Psoas muscle (tissue), 8 donors: Measurements from ENCODE around the gene ARSH. TPM values are rescaled to one million over a fixed set of nuclear protein-coding genes. Genes with fewer than 3 reads are reported as not detected.
"Not testable (repeated sequence)": the region's sequence is repeated elsewhere in the genome, so short reads cannot be mapped to it uniquely, and the experiment has no call there.

Experiments
- ATAC-seq, 4 donors: fragments of 200-7000 bp; cut with Tn5 transposase; one replicate each; pipeline ENCODE4 v1.9.1; 2020; ENCODE audit warnings: moderate library complexity in 3 of 4, mild to moderate bottlenecking in 2 of 4
- DNase-seq, 2 donors: peaks; one replicate each; pipeline ENCODE4 v3.0.0-alpha.2; 2020
- H3K27ac ChIP-seq: fragments of 200-600 bp; one replicate; pipeline ENCODE4 v1.8.0; 2022
- H3K27me3 ChIP-seq, 3 donors: fragments of 200-600 bp in 1 of 3; one replicate each; pipeline versions ENCODE4 v1.6.1 to v1.8.0; 2013 to 2022; ENCODE audit warnings: low read length in 2 of 3, mild to moderate bottlenecking in 2 of 3, moderate library complexity in 1 of 3; ENCODE audit not compliant: insufficient read depth in 3 of 3
- H3K36me3 ChIP-seq, 2 donors: fragments of 200-600 bp in 1 of 2; one replicate each; pipeline versions ENCODE4 v1.6.1 to v1.8.0; 2013 to 2022; ENCODE audit warnings: low read depth in 1 of 2, mild to moderate bottlenecking in 1 of 2, moderate library complexity in 1 of 2; ENCODE audit not compliant: insufficient read depth in 1 of 2
- H3K4me1 ChIP-seq: fragments of 200-600 bp; one replicate; pipeline ENCODE4 v1.8.0; 2022
- H3K4me3 ChIP-seq: fragments of 200-600 bp; one replicate; pipeline ENCODE4 v1.8.0; 2022; ENCODE audit warnings: mild to moderate bottlenecking
- H3K9me3 ChIP-seq: fragments of 200-600 bp; one replicate; pipeline ENCODE4 v1.8.0; 2022
- WGBS, 3 donors: extraction: QIAGEN DNeasy Blood & Tissue Kit; methylation state at CpG; one replicate each; pipeline versions ENCODE4 v1.1.6 to v1.1.7; 2013; 5-methylcytosine and 5-hydroxymethylcytosine counted together
- intact Hi-C, 2 donors: fragments of 100-400 bp; cut with DNase I; formaldehyde crosslinking; loops; one replicate each; pipeline versions ENCODE4 v1.11.0 to v1.14.2; 2022
- long read RNA-seq, 2 donors: library from polyadenylated mRNA; unstranded; transcript quantifications; one replicate each; pipeline ENCODE4 v2.0.0, GENCODE V29; 2021
- polyA plus RNA-seq, 3 donors: library from polyadenylated mRNA; stranded (reverse); fragments of 200-250 nt; gene quantifications; one replicate each; pipeline ENCODE4 v1.2.3, GENCODE V29; 2013
- total RNA-seq, 4 donors: library from RNA; stranded (reverse); fragmentation: NEBNext Ultra II Directional in 2 of 4; extraction: Animal tissue kit (Norgen Biotek cat#: 25700) in 2 of 4; gene quantifications; one replicate each; pipeline versions ENCODE4 v1.2.1 to v1.2.4, GENCODE V29; 2021 to 2023
- TF ChIP-seq, protein P1 (sequence below): fragments of 200-600 bp; IDR thresholded peaks from one replicate; pipeline ENCODE4 v1.8.0; 2022; ENCODE audit warnings: antibody characterized with exemption
- donor health status: healthy with polysubstance abuse.
- donor health status: DM: no; HTN: no; CAD: no; lungs with moderate emphysema.
- donor health status: Bipolar disorder and iron deficiency.
- donor health status: healthy.
- donor health status: DM: yes; HTN: yes; CAD: no.
- donor health status: DM: no; HTN: no; CAD: no.
- donor health status: DM: no; HTN: no; CAD: no.
- donor health status: DM: yes; HTN: yes; CAD: no.

ARSH gene, protein sequence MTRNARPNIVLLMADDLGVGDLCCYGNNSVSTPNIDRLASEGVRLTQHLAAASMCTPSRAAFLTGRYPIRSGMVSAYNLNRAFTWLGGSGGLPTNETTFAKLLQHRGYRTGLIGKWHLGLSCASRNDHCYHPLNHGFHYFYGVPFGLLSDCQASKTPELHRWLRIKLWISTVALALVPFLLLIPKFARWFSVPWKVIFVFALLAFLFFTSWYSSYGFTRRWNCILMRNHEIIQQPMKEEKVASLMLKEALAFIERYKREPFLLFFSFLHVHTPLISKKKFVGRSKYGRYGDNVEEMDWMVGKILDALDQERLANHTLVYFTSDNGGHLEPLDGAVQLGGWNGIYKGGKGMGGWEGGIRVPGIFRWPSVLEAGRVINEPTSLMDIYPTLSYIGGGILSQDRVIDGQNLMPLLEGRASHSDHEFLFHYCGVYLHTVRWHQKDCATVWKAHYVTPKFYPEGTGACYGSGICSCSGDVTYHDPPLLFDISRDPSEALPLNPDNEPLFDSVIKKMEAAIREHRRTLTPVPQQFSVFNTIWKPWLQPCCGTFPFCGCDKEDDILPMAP
- total RNA-seq (not detected), polyA plus RNA-seq (not detected)
- long read RNA-seq, donor 1 = 0 reads
- long read RNA-seq, donor 2 = 0 reads

DNA sequence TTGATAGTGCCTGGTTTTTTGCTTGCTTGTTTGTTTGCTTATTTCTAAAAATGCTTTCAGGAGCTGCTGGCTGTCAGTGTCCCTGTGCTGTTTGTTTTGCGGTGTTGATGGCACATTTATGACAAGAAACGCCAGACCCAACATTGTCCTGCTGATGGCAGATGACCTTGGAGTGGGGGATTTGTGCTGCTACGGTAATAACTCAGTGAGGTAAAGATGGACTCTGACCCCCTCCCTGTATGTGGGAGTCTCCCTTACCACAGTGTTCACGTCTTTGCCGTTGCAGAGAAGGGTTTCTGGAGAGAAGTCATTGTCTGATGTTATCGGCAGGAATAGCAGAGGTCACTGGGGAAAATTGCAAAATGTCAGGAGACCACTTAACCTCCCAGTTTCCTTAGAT is at the start of gene ARSH:
ARSH (plus strand) TSS at position 52 of the 400 bp plus-strand sequence; CDS start at position 119, 67 bp downstream.
- H3K36me3 ChIP-seq = no peaks in the 10 kb centered on the region
- TF ChIP-seq, protein P1, sequence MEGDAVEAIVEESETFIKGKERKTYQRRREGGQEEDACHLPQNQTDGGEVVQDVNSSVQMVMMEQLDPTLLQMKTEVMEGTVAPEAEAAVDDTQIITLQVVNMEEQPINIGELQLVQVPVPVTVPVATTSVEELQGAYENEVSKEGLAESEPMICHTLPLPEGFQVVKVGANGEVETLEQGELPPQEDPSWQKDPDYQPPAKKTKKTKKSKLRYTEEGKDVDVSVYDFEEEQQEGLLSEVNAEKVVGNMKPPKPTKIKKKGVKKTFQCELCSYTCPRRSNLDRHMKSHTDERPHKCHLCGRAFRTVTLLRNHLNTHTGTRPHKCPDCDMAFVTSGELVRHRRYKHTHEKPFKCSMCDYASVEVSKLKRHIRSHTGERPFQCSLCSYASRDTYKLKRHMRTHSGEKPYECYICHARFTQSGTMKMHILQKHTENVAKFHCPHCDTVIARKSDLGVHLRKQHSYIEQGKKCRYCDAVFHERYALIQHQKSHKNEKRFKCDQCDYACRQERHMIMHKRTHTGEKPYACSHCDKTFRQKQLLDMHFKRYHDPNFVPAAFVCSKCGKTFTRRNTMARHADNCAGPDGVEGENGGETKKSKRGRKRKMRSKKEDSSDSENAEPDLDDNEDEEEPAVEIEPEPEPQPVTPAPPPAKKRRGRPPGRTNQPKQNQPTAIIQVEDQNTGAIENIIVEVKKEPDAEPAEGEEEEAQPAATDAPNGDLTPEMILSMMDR = no peak
- H3K27me3 ChIP-seq = no peaks in the 10 kb centered on the region
- no peaks in the 10 kb centered on the region for H3K4me1 ChIP-seq
- H3K4me3 ChIP-seq = no peak within 1 kb of the TSS
- 60 to 79% (median 77%) methylated on average over 6 of the region's 6 CpGs for WGBS, 3 donors
- peaks cover 8% of the 10 kb centered on the region for H3K9me3 ChIP-seq
- ATAC-seq = no peak
- intact Hi-C loops = no loop called here
- no peak for DNase-seq
- H3K27ac ChIP-seq = no peak within 1 kb of the TSS

- H3K36me3 ChIP-seq = no peaks in the 10 kb centered on the region
- no peak overlapping the region for H3K4me3 ChIP-seq
- H3K27me3 ChIP-seq = peaks cover 0 to 5% (median 0%) of the 10 kb centered on the region in 3 donors
- H3K27ac ChIP-seq = no peak overlapping the region
- TF ChIP-seq, protein P1 = no peak
- no peaks in the 10 kb centered on the region for H3K4me1 ChIP-seq
- DNase-seq = no peak
- intact Hi-C loops = no loop called here
- H3K9me3 ChIP-seq = no peaks in the 10 kb centered on the region
- no peak for ATAC-seq
- 78 to 86% (median 83%) methylated on average over 9 of the region's 9 CpGs for WGBS, 3 donors
Measured at GRCh38 chrX:2958199-2958598, 48.1 kb upstream of the ARSH start.

GRCh38 chrX:2960861-2961515 is 45.4 kb upstream of the ARSH start:
- DNase-seq (no peak), ATAC-seq (no peak)
- Histone ChIP-seq H3K4me3 (no peak overlapping the region), H3K9me3 (no peaks in the 10 kb centered on the region), H3K4me1 (no peaks in the 10 kb centered on the region), H3K27ac (no peak overlapping the region), H3K27me3 (peaks cover 0 to 5% (median 0%) of the 10 kb centered on the region in 3 donors), H3K36me3 (no peaks in the 10 kb centered on the region)
- 81 to 90% (median 85%) methylated on average over 14 of the region's 14 CpGs for WGBS, 3 donors
- TF ChIP-seq, protein P1 = no peak
- intact Hi-C loops = no loop called here

DNA sequence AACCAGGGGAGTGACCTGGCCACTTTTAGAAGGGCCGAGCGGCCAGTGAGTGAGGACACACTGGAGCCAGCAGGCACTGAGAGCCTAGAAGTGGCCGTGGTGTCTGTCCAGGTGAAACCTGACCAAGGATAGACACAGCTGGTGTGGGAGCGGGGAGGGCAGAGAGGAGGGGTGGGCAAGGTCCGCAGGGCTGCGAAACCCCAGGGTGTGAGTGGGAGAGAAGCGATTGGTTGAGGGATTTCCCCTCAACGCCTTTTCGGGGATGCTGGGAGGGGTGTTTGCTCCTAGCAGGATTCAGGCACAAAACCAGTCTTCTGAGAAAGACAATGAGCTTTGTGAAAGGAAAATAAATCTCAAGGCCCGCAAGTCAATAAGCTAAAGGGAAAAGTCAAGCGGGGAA is 44.0 kb upstream of the ARSH start:
- DNase-seq = no peak
- H3K4me3 ChIP-seq = no peak overlapping the region
- no peaks in the 10 kb centered on the region for H3K9me3 ChIP-seq
- H3K27ac ChIP-seq = no peak overlapping the region
- TF ChIP-seq, protein P1 = no peak
- no peaks in the 10 kb centered on the region for H3K36me3 ChIP-seq
- H3K27me3 ChIP-seq = peaks cover 0 to 5% (median 0%) of the 10 kb centered on the region in 3 donors
- ATAC-seq = no peak
- intact Hi-C loops = no loop called here
- no peaks in the 10 kb centered on the region for H3K4me1 ChIP-seq
- WGBS, 3 donors = 56 to 64% (median 63%) methylated on average over 10 to 11 of the region's 11 CpGs

DNA sequence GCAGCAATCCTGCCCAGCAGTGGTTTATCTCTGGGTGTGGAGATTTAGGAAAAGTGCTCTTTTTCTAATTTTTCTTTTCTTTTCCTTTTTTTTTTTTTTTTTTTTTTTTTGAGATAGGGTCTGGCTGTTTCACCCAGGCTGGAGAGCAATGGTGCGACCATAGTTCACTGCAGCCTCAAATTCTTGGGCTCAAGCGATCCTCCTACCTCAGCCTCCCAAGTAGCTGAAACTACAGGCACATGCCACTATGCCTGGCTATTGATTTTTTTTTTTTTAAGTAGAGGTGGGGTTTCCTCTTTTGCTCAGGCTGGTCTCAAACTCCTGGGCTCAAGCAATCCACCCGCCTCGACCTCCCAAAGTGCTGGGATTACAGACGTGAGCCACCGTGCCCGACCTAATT is 42.9 kb upstream of the ARSH start:
- H3K27me3 ChIP-seq, H3K4me3 ChIP-seq, H3K27ac ChIP-seq, H3K4me1 ChIP-seq, H3K9me3 ChIP-seq, DNase-seq, ATAC-seq, H3K36me3 ChIP-seq, intact Hi-C loops: not testable (repeated sequence)
- WGBS, 3 donors = 86 to 93% (median 88%) methylated on average over 7 of the region's 7 CpGs

GRCh38 chrX:2963992-2964794 is 42.2 kb upstream of the ARSH start:
- not testable (repeated sequence) for H3K9me3 ChIP-seq, ATAC-seq
- WGBS, 3 donors = 49 to 63% (median 54%) methylated on average over 13 to 15 of the region's 16 CpGs

More at GRCh38 chrX:2963992-2964794, 42.2 kb upstream of the ARSH start:
- H3K27ac ChIP-seq, H3K36me3 ChIP-seq, H3K4me1 ChIP-seq, H3K4me3 ChIP-seq, intact Hi-C loops, DNase-seq, H3K27me3 ChIP-seq: not testable (repeated sequence)
